CD14-positive monocyte (primary cell): ENCODE data around the gene LSS. TPM values are rescaled to one million over a fixed set of nuclear protein-coding genes. Genes with fewer than 3 reads are reported as not detected.

ENCODE experiments used
- DNase-seq, 3 donors: peaks; one replicate each; pipeline ENCODE4 v3.0.0-alpha.2; 2011 to 2022
- H2AFZ ChIP-seq: 2 replicates; pipeline ENCODE4 v1.6.0; 2012; ENCODE audit warnings: mild to moderate bottlenecking, low read depth, low read length, inconsistent platforms; ENCODE audit not compliant: insufficient read depth, poor library complexity, severe bottlenecking
- H3K27ac ChIP-seq, 2 donors: 1 replicate in 1 of 2; 2 replicates in 1 of 2; pipeline ENCODE4 v1.5.1; 2012 to 2013; ENCODE audit warnings: low read length in 2 of 2, control low read depth in 1 of 2, inconsistent platforms in 1 of 2, low read depth in 1 of 2, mild to moderate bottlenecking in 1 of 2
- H3K27me3 ChIP-seq, 2 donors: one replicate each; pipeline versions ENCODE4 v1.6.0 to v1.6.1; 2011 to 2013; ENCODE audit warnings: low read length in 2 of 2; ENCODE audit not compliant: control insufficient read depth in 2 of 2, insufficient read depth in 2 of 2
- H3K36me3 ChIP-seq, 2 donors: replicated peaks in 1 of 2; 1 replicate in 1 of 2; 2 replicates in 1 of 2; pipeline versions ENCODE4 v1.5.1 to v1.6.1; 2012 to 2013; ENCODE audit warnings: low read length in 2 of 2, control low read depth in 1 of 2, inconsistent platforms in 1 of 2, mild to moderate bottlenecking in 1 of 2; ENCODE audit not compliant: insufficient read depth in 2 of 2, control insufficient read depth in 1 of 2
- H3K4me1 ChIP-seq, 2 donors: 1 replicate in 1 of 2; 2 replicates in 1 of 2; pipeline versions ENCODE4 v1.5.1 to v1.6.1; 2012 to 2013; ENCODE audit warnings: low read length in 2 of 2, control low read depth in 1 of 2, inconsistent platforms in 1 of 2, mild to moderate bottlenecking in 1 of 2, moderate library complexity in 1 of 2; ENCODE audit not compliant: insufficient read depth in 2 of 2, control insufficient read depth in 1 of 2
- H3K4me2 ChIP-seq: replicated peaks from 2 replicates; pipeline ENCODE3; 2012; ENCODE audit warnings: low read length, moderate library complexity, mild to moderate bottlenecking; ENCODE audit not compliant: poor library complexity, severe bottlenecking; ENCODE audit errors: extremely low read depth
- H3K4me3 ChIP-seq, 3 experiments: fragments of 200-600 bp in 1 of 3; sonication (generic) in 1 of 3; replicated peaks in 1 of 3; 1 replicate in 2 of 3; 2 replicates in 1 of 3; pipeline ENCODE4 v1.5.1; 2011 to 2013; ENCODE audit warnings: low read length in 3 of 3, mild to moderate bottlenecking in 3 of 3, control low read depth in 2 of 3, low read depth in 2 of 3, inconsistent platforms in 1 of 3, moderate library complexity in 1 of 3
- H3K79me2 ChIP-seq: 2 replicates; pipeline ENCODE4 v1.6.0; 2012; ENCODE audit warnings: mild to moderate bottlenecking, control low read depth, inconsistent platforms, low read length, moderate library complexity; ENCODE audit not compliant: insufficient read depth
- H3K9ac ChIP-seq: 2 replicates; pipeline ENCODE4 v1.6.0; 2017; ENCODE audit warnings: low read length, mild to moderate bottlenecking; ENCODE audit not compliant: insufficient read depth, poor library complexity, severe bottlenecking
- H3K9me3 ChIP-seq, 2 donors: replicated peaks in 1 of 2; 1 replicate in 1 of 2; 2 replicates in 1 of 2; pipeline versions ENCODE4 v1.5.1 to v1.6.1; 2012 to 2013; ENCODE audit warnings: low read length in 2 of 2, control low read depth in 1 of 2; ENCODE audit not compliant: control insufficient read depth in 1 of 2, insufficient read depth in 1 of 2
- H4K20me1 ChIP-seq: 2 replicates; pipeline ENCODE4 v1.6.0; 2012; ENCODE audit warnings: mild to moderate bottlenecking, low read length, control low read depth, moderate library complexity; ENCODE audit not compliant: insufficient read depth
- H3K27ac Mint-ChIP-seq, 7 donors: one replicate each; pipeline ENCODE4 v1.8.0; 2020; ENCODE audit warnings: mild to moderate bottlenecking in 7 of 7, mixed read lengths in 7 of 7, moderate library complexity in 6 of 7, inconsistent platforms in 2 of 7
- H3K27me3 Mint-ChIP-seq, 3 donors: one replicate each; pipeline ENCODE4 v1.8.0; 2021 to 2022; ENCODE audit warnings: low read depth in 3 of 3, mild to moderate bottlenecking in 3 of 3, mixed read lengths in 3 of 3, moderate library complexity in 3 of 3, inconsistent platforms in 1 of 3
- H3K36me3 Mint-ChIP-seq, 2 donors: one replicate each; pipeline ENCODE4 v1.8.0; 2020; ENCODE audit warnings: mixed read lengths in 2 of 2, inconsistent platforms in 1 of 2, mild to moderate bottlenecking in 1 of 2
- H3K4me1 Mint-ChIP-seq: one replicate; pipeline ENCODE4 v1.8.0; 2020; ENCODE audit warnings: mild to moderate bottlenecking, mixed read lengths
- H3K4me3 Mint-ChIP-seq, 2 donors: one replicate each; pipeline ENCODE4 v1.8.0; 2020; ENCODE audit warnings: mild to moderate bottlenecking in 2 of 2, mixed read lengths in 2 of 2, moderate library complexity in 1 of 2
- H3K9me3 Mint-ChIP-seq, 7 donors: one replicate each; pipeline ENCODE4 v1.8.0; 2020 to 2022; ENCODE audit warnings: mixed read lengths in 7 of 7, mild to moderate bottlenecking in 6 of 7, moderate library complexity in 6 of 7, inconsistent platforms in 2 of 7
- CTCF ChIP-seq: fragments of 200-600 bp; IDR thresholded peaks from one replicate; pipeline ENCODE4 v1.8.0; 2022; ENCODE audit warnings: antibody characterized with exemption, mild to moderate bottlenecking
- WGBS: methylation state at CpG from one replicate; pipeline ENCODE4 v1.1.5; 2013; ENCODE audit warnings: missing lambda C conversion rate; ENCODE audit not compliant: insufficient coverage; 5-methylcytosine and 5-hydroxymethylcytosine counted together
- intact Hi-C, 2 donors: fragments of 100-400 bp; cut with micrococcal nuclease; formaldehyde crosslinking; loops; one replicate each; pipeline versions ENCODE4 v1.15.0 to v1.15.1; 2023
- polyA plus RNA-seq, 3 donors: library from polyadenylated mRNA; depleted of rRNA in 1 of 3; unstranded in 2 of 3; stranded (reverse) in 1 of 3; fragments of 300-500 nt in 2 of 3; fragments of >200 nt in 1 of 3; fragmentation: Illumina TruSeq in 2 of 3; gene quantifications; 1 replicate in 2 of 3; 2 replicates in 1 of 3; pipeline ENCODE4 v1.2.3, GENCODE V29; 2012 to 2021

LSS gene
- polyA plus RNA-seq, 3 donors: 4.1 to 20.0 (median 4.9) TPM

GRCh38 chr21:46182548-46183336, 45.8 kb downstream of the LSS start:
- no peak overlapping the region for H3K4me3 ChIP-seq
- H3K36me3 ChIP-seq: no peaks in the 10 kb centered on the region
- intact Hi-C loops: loop anchor here in 1 of 2 donors (5.0 to 10.0 kb wide), 2 partner anchors 45 to 142 kb away; partner anchors contain the start of genes C21orf58, LSS and PCNT
- Mint-ChIP-seq H3K4me1 (peaks cover 11% of the 10 kb centered on the region), H3K27ac (no peak overlapping the region), H3K4me3 (no peak overlapping the region), H3K9me3 (peaks cover 0 to 9% (median 0%) of the 10 kb centered on the region in 7 donors), H3K36me3 (no peaks in the 10 kb centered on the region), H3K27me3 (peaks cover 0 to 2% (median under 1%) of the 10 kb centered on the region in 3 donors)
- peaks cover 4 to 5% of the 10 kb centered on the region in 2 donors for H3K4me1 ChIP-seq
- TF ChIP-seq CTCF: no peak
- H3K9ac ChIP-seq: no peak overlapping the region
- WGBS: 92% methylated on average over 43 of the region's 44 CpGs
- no peak overlapping the region for H3K4me2 ChIP-seq
- H2AFZ ChIP-seq: no peak overlapping the region
- H4K20me1 ChIP-seq: no peaks in the 10 kb centered on the region
- H3K79me2 ChIP-seq: no peaks in the 10 kb centered on the region
- peak in 1 of 3 donors; percentile 20 for DNase-seq
- H3K9me3 ChIP-seq: no peaks in the 10 kb centered on the region
- no peak overlapping the region for H3K27ac ChIP-seq
- H3K27me3 ChIP-seq: no peaks in the 10 kb centered on the region

GRCh38 chr21:46181953-46182547, 46.5 kb downstream of the LSS start:
- Mint-ChIP-seq H3K4me3 (no peak overlapping the region), H3K27me3 (peaks cover 0 to 2% (median 0%) of the 10 kb centered on the region in 3 donors), H3K9me3 (peaks cover 0 to 9% (median 0%) of the 10 kb centered on the region in 7 donors), H3K4me1 (peaks cover 11% of the 10 kb centered on the region), H3K36me3 (no peaks in the 10 kb centered on the region), H3K27ac (peak overlapping the region in 3 of 7 donors; percentile 11 to 53 (median 41))
- no peak overlapping the region for H3K4me2 ChIP-seq
- no peak for DNase-seq
- H3K9me3 ChIP-seq: no peaks in the 10 kb centered on the region
- H3K36me3 ChIP-seq: no peaks in the 10 kb centered on the region
- H3K27me3 ChIP-seq: no peaks in the 10 kb centered on the region
- no peak overlapping the region for H3K9ac ChIP-seq
- no peak for TF ChIP-seq CTCF
- H3K79me2 ChIP-seq: no peaks in the 10 kb centered on the region
- H3K27ac ChIP-seq: no peak overlapping the region
- WGBS: 94% methylated on average over 7 of the region's 16 CpGs
- peaks cover 4 to 5% of the 10 kb centered on the region in 2 donors for H3K4me1 ChIP-seq
- intact Hi-C loops: loop anchor here in 1 of 2 donors (5.0 to 10.0 kb wide), 2 partner anchors 45 to 143 kb away; partner anchors contain the start of genes C21orf58, LSS and PCNT
- no peaks in the 10 kb centered on the region for H4K20me1 ChIP-seq
- no peak overlapping the region for H3K4me3 ChIP-seq
- H2AFZ ChIP-seq: no peak overlapping the region
